ENCODE results near the gene SLC6A13.

The SLC6A13 gene

GRCh38 chr12:295132-295531 lies 32.5 kb upstream of the SLC6A13 start:
- Histone ChIP-seq H3K4me2 (ENCODE audit: low read length) (no peak overlapping the region), H3K79me2 (ENCODE audit: insufficient read depth, low read length) (no peaks in the 10 kb centered on the region), H3K9me3 (ENCODE audit: low read length) (no peaks in the 10 kb centered on the region), H3K4me3 (ENCODE audit: low read depth, low read length, poor library complexity, severe bottlenecking) (no peak overlapping the region), H3F3A (ENCODE audit: insufficient read depth, low read length) (no peaks in the 10 kb centered on the region), H3K4me1 (ENCODE audit: insufficient read depth, low read length, severe bottlenecking) (no peaks in the 10 kb centered on the region), H3K27ac (ENCODE audit: low read depth, low read length, poor library complexity, severe bottlenecking) (no peak overlapping the region), H3K9me2 (ENCODE audit: low read depth, low read length) (no peaks in the 10 kb centered on the region), H2AFZ (ENCODE audit: low read length) (no peak overlapping the region), H3K9ac (ENCODE audit: low read length) (no peak overlapping the region), H3K27me3 (ENCODE audit: insufficient read depth, low read length) (no peaks in the 10 kb centered on the region), H3K36me3 (ENCODE audit: insufficient read depth, low read length) (peaks cover 95% of the 10 kb centered on the region), H4K20me1 (ENCODE audit: insufficient read depth, low read length) (no peaks in the 10 kb centered on the region)
- TF ChIP-seq EZH2 (IDR thresholded peaks at IDR 0.05; ENCODE audit: borderline replicate concordance, low read length), result no peak
- TF ChIP-seq CTCF (IDR thresholded peaks at IDR 0.05; ENCODE audit: low read length), result no peak

GRCh38 chr12:293199-293598 lies 30.6 kb upstream of the SLC6A13 start:
- Histone ChIP-seq H3K4me3 (ENCODE audit: low read depth, low read length, poor library complexity, severe bottlenecking) (no peak overlapping the region), H3K9ac (ENCODE audit: low read length) (no peak overlapping the region), H3F3A (ENCODE audit: insufficient read depth, low read length) (no peaks in the 10 kb centered on the region), H3K4me1 (ENCODE audit: insufficient read depth, low read length, severe bottlenecking) (no peaks in the 10 kb centered on the region), H3K36me3 (ENCODE audit: insufficient read depth, low read length) (peaks cover 95% of the 10 kb centered on the region), H3K9me2 (ENCODE audit: low read depth, low read length) (no peaks in the 10 kb centered on the region), H3K27me3 (ENCODE audit: insufficient read depth, low read length) (no peaks in the 10 kb centered on the region), H2AFZ (ENCODE audit: low read length) (no peak overlapping the region), H3K9me3 (ENCODE audit: low read length) (0 out of 2 replicates have a peak, but pooled peaks cover 3% of the 10 kb centered on the region), H4K20me1 (ENCODE audit: insufficient read depth, low read length) (no peaks in the 10 kb centered on the region), H3K4me2 (ENCODE audit: low read length) (no peak overlapping the region), H3K27ac (ENCODE audit: low read depth, low read length, poor library complexity, severe bottlenecking) (no peak overlapping the region), H3K79me2 (ENCODE audit: insufficient read depth, low read length) (no peaks in the 10 kb centered on the region)
- TF ChIP-seq EZH2 (IDR thresholded peaks at IDR 0.05; ENCODE audit: borderline replicate concordance, low read length) (no peak), CTCF (IDR thresholded peaks at IDR 0.05; ENCODE audit: low read length) (no peak)

GRCh38 chr12:292186-292585 lies 29.6 kb upstream of the SLC6A13 start:
- no peak overlapping the region for H3K4me3 ChIP-seq (ENCODE audit: low read depth, low read length, poor library complexity, severe bottlenecking)
- no peak overlapping the region for H3K27ac ChIP-seq (ENCODE audit: low read depth, low read length, poor library complexity, severe bottlenecking)
- TF ChIP-seq EZH2 (IDR thresholded peaks at IDR 0.05; ENCODE audit: borderline replicate concordance, low read length), result no peak
- no peaks in the 10 kb centered on the region for H3K79me2 ChIP-seq (ENCODE audit: insufficient read depth, low read length)
- H3K4me2 ChIP-seq (ENCODE audit: low read length), result no peak overlapping the region
- H4K20me1 ChIP-seq (ENCODE audit: insufficient read depth, low read length), result no peaks in the 10 kb centered on the region
- 0 out of 2 replicates have a peak, but pooled peaks cover 7% of the 10 kb centered on the region for H3K9me3 ChIP-seq (ENCODE audit: low read length)
- peaks cover 96% of the 10 kb centered on the region for H3K36me3 ChIP-seq (ENCODE audit: insufficient read depth, low read length)
- H3K9ac ChIP-seq (ENCODE audit: low read length), result no peak overlapping the region
- H3K9me2 ChIP-seq (ENCODE audit: low read depth, low read length), result no peaks in the 10 kb centered on the region
- no peak overlapping the region for H2AFZ ChIP-seq (ENCODE audit: low read length)
- H3F3A ChIP-seq (ENCODE audit: insufficient read depth, low read length), result no peaks in the 10 kb centered on the region
- no peaks in the 10 kb centered on the region for H3K27me3 ChIP-seq (ENCODE audit: insufficient read depth, low read length)
- H3K4me1 ChIP-seq (ENCODE audit: insufficient read depth, low read length, severe bottlenecking), result no peaks in the 10 kb centered on the region

- Histone ChIP-seq H3K27me3 (ENCODE audit: insufficient read depth, low read length) (no peaks in the 10 kb centered on the region), H3K4me1 (ENCODE audit: insufficient read depth, low read length, severe bottlenecking) (no peaks in the 10 kb centered on the region), H3K9ac (ENCODE audit: low read length) (no peak overlapping the region), H3K27ac (ENCODE audit: low read depth, low read length, poor library complexity, severe bottlenecking) (no peak overlapping the region), H3K9me3 (ENCODE audit: low read length) (0 out of 2 replicates have a peak, but pooled peaks cover 7% of the 10 kb centered on the region), H2AFZ (ENCODE audit: low read length) (no peak overlapping the region), H3F3A (ENCODE audit: insufficient read depth, low read length) (no peaks in the 10 kb centered on the region), H3K9me2 (ENCODE audit: low read depth, low read length) (no peaks in the 10 kb centered on the region), H4K20me1 (ENCODE audit: insufficient read depth, low read length) (no peaks in the 10 kb centered on the region), H3K4me2 (ENCODE audit: low read length) (no peak overlapping the region), H3K4me3 (ENCODE audit: low read depth, low read length, poor library complexity, severe bottlenecking) (no peak overlapping the region), H3K36me3 (ENCODE audit: insufficient read depth, low read length) (peaks cover 96% of the 10 kb centered on the region), H3K79me2 (ENCODE audit: insufficient read depth, low read length) (no peaks in the 10 kb centered on the region)
- no peak for TF ChIP-seq CTCF (IDR thresholded peaks at IDR 0.05; ENCODE audit: low read length)
- no peak for TF ChIP-seq EZH2 (IDR thresholded peaks at IDR 0.05; ENCODE audit: borderline replicate concordance, low read length)
These were observed 28.6 kb upstream of the SLC6A13 start for GRCh38 chr12:291153-291723.
